ENCODE data around the gene CAMK2G. TPM values are rescaled to one million over a fixed set of nuclear protein-coding genes. Genes with fewer than 3 reads are reported as not detected.

CAMK2G gene
- total and polyA plus RNA-seq, 2 experiments from 2014 or later = 30.6 to 34.1 TPM

GRCh38 chr10:73838008-73838567 is 36.3 kb downstream of the CAMK2G start:
- DNase-seq (ENCODE audit: low spot score) (no peak), ATAC-seq (no peak)
- H3F3A ChIP-seq (replicated peaks; ENCODE audit: low read depth) = no peaks in the 10 kb centered on the region; the same call in 1 of the 2 replicates
- Mint-ChIP-seq H3K27ac (no peak overlapping the region), H3K4me3 (no peak overlapping the region), H3K9me3 (no peaks in the 10 kb centered on the region), H3K4me1 (peaks cover 3% of the 10 kb centered on the region; the same call in 1 of the 3 replicates), H3K36me3 (ENCODE audit: low read depth) (peaks cover 40% of the 10 kb centered on the region), H3K27me3 (ENCODE audit: insufficient read depth, low read depth, poor library complexity) (peaks cover 3% of the 10 kb centered on the region)
- no peaks in the 10 kb centered on the region for H3K4me1 ChIP-seq (ENCODE audit: insufficient read depth)
- peaks cover 6% of the 10 kb centered on the region; the same call in 1 of the 2 replicates for H4K20me1 ChIP-seq (replicated peaks; ENCODE audit: insufficient read depth)
- TF ChIP-seq POLR2AphosphoS5 (IDR thresholded peaks at IDR 0.05; ENCODE audit: low read depth) (no peak), JUNB (IDR thresholded peaks at IDR 0.05; ENCODE audit: unreplicated experiment) (no peak)
- no peak overlapping the region for H3K4me2 ChIP-seq
- H3K79me2 ChIP-seq (replicated peaks; ENCODE audit: insufficient read depth) = no peaks in the 10 kb centered on the region
- H2AFZ ChIP-seq = no peak overlapping the region
- no peaks in the 10 kb centered on the region for H3K9me2 ChIP-seq (ENCODE audit: insufficient read depth)
- H3K36me3 ChIP-seq (ENCODE audit: insufficient read depth) = peaks cover 11% of the 10 kb centered on the region
- no peak overlapping the region for H3K4me3 ChIP-seq
- no peaks in the 10 kb centered on the region for H3K27me3 ChIP-seq (ENCODE audit: insufficient read depth)
- H3K27ac ChIP-seq (ENCODE audit: low read depth) = no peak overlapping the region

- Histone ChIP-seq H2AFZ (no peak overlapping the region), H3K4me1 (ENCODE audit: insufficient read depth) (no peaks in the 10 kb centered on the region), H3K4me3 (no peak overlapping the region), H3K27me3 (ENCODE audit: insufficient read depth) (no peaks in the 10 kb centered on the region), H3K27ac (ENCODE audit: low read depth) (no peak overlapping the region), H4K20me1 (replicated peaks; ENCODE audit: insufficient read depth) (peaks cover 10% of the 10 kb centered on the region), H3K36me3 (ENCODE audit: insufficient read depth) (peaks cover 11% of the 10 kb centered on the region), H3K9me2 (ENCODE audit: insufficient read depth) (no peaks in the 10 kb centered on the region), H3K4me2 (no peak overlapping the region), H3K79me2 (replicated peaks; ENCODE audit: insufficient read depth) (no peaks in the 10 kb centered on the region), H3F3A (replicated peaks; ENCODE audit: low read depth) (no peaks in the 10 kb centered on the region; the same call in 1 of the 2 replicates)
- Mint-ChIP-seq H3K36me3 (ENCODE audit: low read depth) (peaks cover 32% of the 10 kb centered on the region), H3K4me1 (peaks cover 3% of the 10 kb centered on the region; the same call in 1 of the 3 replicates), H3K27ac (no peak overlapping the region), H3K27me3 (ENCODE audit: insufficient read depth, low read depth, poor library complexity) (peaks cover 5% of the 10 kb centered on the region), H3K4me3 (no peak overlapping the region), H3K9me3 (no peaks in the 10 kb centered on the region)
- TF ChIP-seq NANOG (IDR thresholded peaks at IDR 0.05; ENCODE audit: borderline replicate concordance) (no peak), EZH2phosphoT487 (IDR thresholded peaks at IDR 0.05; ENCODE audit: unreplicated experiment) (no peak), CREB1 (CRISPR knock-in tag; IDR thresholded peaks at IDR 0.05; ENCODE audit: low read depth) (no peak), REST (IDR thresholded peaks at IDR 0.05; ENCODE audit: unreplicated experiment) (no peak), CTCF (conservative IDR thresholded peaks at IDR 0.05; ENCODE audit: low read depth in 2 of 2) (no peak), STAT1 (IDR thresholded peaks at IDR 0.05; ENCODE audit: unreplicated experiment) (no peak), EZH2 (IDR thresholded peaks at IDR 0.05; ENCODE audit: low read depth, unreplicated experiment) (no peak), ZNF114 (CRISPR knock-in tag; IDR thresholded peaks at IDR 0.05) (no peak), POLR2AphosphoS5 (IDR thresholded peaks at IDR 0.05; ENCODE audit: low read depth) (no peak)
- DNase-seq (ENCODE audit: low spot score) (no peak), ATAC-seq (no peak)
Measured at GRCh38 chr10:73837072-73837471, 37.3 kb downstream of the CAMK2G start.

All from GM23338 (cell line).